Chondrocyte (in vitro differentiated cells): Measurements from ENCODE around the gene SIL1. TPM values are rescaled to one million over a fixed set of nuclear protein-coding genes. Genes with fewer than 3 reads are reported as not detected.

Experiments
- DNase-seq: peaks from one replicate; pipeline ENCODE4 v3.0.0; 2021; ENCODE audit warnings: mixed read lengths, low spot score
- H3K27ac Mint-ChIP-seq: one replicate; pipeline ENCODE4 v1.8.0; 2021; ENCODE audit warnings: mild to moderate bottlenecking, moderate library complexity, mixed read lengths; ENCODE audit not compliant: unreplicated experiment
- H3K27me3 Mint-ChIP-seq: 2 replicates; pipeline ENCODE4 v1.8.0; 2021; ENCODE audit warnings: low read depth, mixed read lengths
- H3K36me3 Mint-ChIP-seq: 2 replicates; pipeline ENCODE4 v1.8.0; 2021; ENCODE audit warnings: low read depth, mixed read lengths
- H3K4me1 Mint-ChIP-seq: 2 replicates; pipeline ENCODE4 v1.8.0; 2021; ENCODE audit warnings: low read depth, mild to moderate bottlenecking, mixed read lengths
- H3K4me3 Mint-ChIP-seq: one replicate; pipeline ENCODE4 v1.8.0; 2021; ENCODE audit warnings: mild to moderate bottlenecking, moderate library complexity, mixed read lengths; ENCODE audit not compliant: unreplicated experiment
- H3K9me3 Mint-ChIP-seq: 2 replicates; pipeline ENCODE4 v1.8.0; 2021; ENCODE audit warnings: low read depth, mixed read lengths
- CTCF ChIP-seq: fragments of 200-600 bp; sonication (generic); IDR thresholded peaks from 2 replicates; pipeline ENCODE4 v1.5.0; 2021; ENCODE audit warnings: antibody characterized with exemption, mild to moderate bottlenecking, moderate library complexity
- total RNA-seq: library from RNA; stranded (reverse); gene quantifications from 3 replicates; pipeline ENCODE4 v1.2.1, GENCODE V29; 2021

SIL1 gene
- total RNA-seq, 1 donor from 2014 or later, result 71.1 TPM

GRCh38 chr5:138962614-138963370, 235.4 kb downstream of the SIL1 start:
- Mint-ChIP-seq H3K9me3 (no peaks in the 10 kb centered on the region), H3K36me3 (no peaks in the 10 kb centered on the region), H3K27ac (peak overlapping the region; percentile 23), H3K4me1 (peaks cover 39% of the 10 kb centered on the region), H3K27me3 (no peaks in the 10 kb centered on the region), H3K4me3 (no peak overlapping the region)
- TF ChIP-seq CTCF, result no peak
- no peak for DNase-seq

- DNase-seq, result no peak
- no peaks in the 10 kb centered on the region for H3K27me3 Mint-ChIP-seq
- H3K4me3 Mint-ChIP-seq, result no peak overlapping the region
- H3K36me3 Mint-ChIP-seq, result no peaks in the 10 kb centered on the region
- H3K27ac Mint-ChIP-seq, result no peak overlapping the region
- TF ChIP-seq CTCF, result no peak
- peaks cover 33% of the 10 kb centered on the region for H3K4me1 Mint-ChIP-seq
- no peaks in the 10 kb centered on the region for H3K9me3 Mint-ChIP-seq
Observed at GRCh38 chr5:138961729-138962128, 236.4 kb downstream of the SIL1 start.

GRCh38 chr5:138961221-138961620, 236.9 kb downstream of the SIL1 start:
- H3K36me3 Mint-ChIP-seq, result no peaks in the 10 kb centered on the region

DNA sequence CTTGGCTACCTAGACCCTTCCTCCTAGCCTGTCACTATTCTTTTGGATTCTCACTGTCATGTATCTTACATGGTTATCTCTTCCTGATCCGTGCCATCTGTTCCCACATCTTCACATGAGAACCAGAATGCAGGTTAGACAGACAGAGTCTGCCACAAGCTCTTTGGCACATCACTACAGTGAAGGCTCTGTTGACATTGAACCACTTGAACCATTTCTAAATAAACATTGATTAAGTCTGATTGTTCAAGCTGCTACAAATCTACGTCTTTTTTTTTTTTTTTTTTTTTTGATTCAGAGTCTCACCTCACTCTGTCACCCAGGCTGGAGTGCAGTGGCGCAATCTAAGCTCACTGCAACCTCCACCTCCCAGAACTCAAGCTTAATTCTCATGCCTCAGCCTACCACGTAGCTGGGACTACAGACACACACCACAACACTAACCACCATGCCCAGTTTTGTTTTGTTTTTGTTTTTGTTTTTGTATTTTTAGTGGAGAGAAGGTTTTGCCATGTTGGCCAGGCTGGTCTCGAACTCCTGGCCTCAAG, 237.9 kb downstream of the SIL1 start:
- Mint-ChIP-seq H3K36me3 (no peaks in the 10 kb centered on the region), H3K4me3 (no peak overlapping the region), H3K27me3 (no peaks in the 10 kb centered on the region), H3K4me1 (peaks cover 40% of the 10 kb centered on the region), H3K9me3 (no peaks in the 10 kb centered on the region), H3K27ac (no peak overlapping the region)
- no peak for DNase-seq
- TF ChIP-seq CTCF, result no peak

More at GRCh38 chr5:138961221-138961620, 236.9 kb downstream of the SIL1 start:
- Mint-ChIP-seq H3K9me3 (no peaks in the 10 kb centered on the region), H3K27ac (no peak overlapping the region), H3K4me3 (no peak overlapping the region), H3K4me1 (peaks cover 33% of the 10 kb centered on the region), H3K27me3 (no peaks in the 10 kb centered on the region)
- no peak for TF ChIP-seq CTCF
- DNase-seq, result no peak

DNA sequence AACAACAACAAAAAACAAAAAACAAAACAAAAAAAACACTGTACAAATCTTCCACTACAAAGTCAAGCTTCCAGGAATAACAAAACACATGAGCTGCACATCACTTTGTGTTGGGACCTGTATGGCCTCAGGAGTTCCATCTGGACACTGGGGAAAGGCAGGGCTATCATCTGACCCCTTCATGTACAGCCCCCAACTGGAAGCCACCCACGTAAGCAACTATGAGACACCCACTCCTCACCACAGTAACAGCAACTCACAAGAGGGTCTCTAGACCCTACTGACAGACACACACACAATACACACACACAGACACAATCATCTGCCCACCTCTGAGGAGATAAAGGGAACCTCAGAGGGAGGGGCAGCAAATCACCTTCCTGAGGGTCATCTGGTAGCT, 241.4 kb downstream of the SIL1 start:
- no peak overlapping the region for H3K27ac Mint-ChIP-seq
- no peak for TF ChIP-seq CTCF
- H3K27me3 Mint-ChIP-seq, result no peaks in the 10 kb centered on the region

More for the DNA sequence above, 241.4 kb downstream of the SIL1 start:
- peaks cover 46% of the 10 kb centered on the region for H3K4me1 Mint-ChIP-seq
- no peak for DNase-seq
- no peak overlapping the region for H3K4me3 Mint-ChIP-seq
- no peaks in the 10 kb centered on the region for H3K9me3 Mint-ChIP-seq
- H3K36me3 Mint-ChIP-seq, result no peaks in the 10 kb centered on the region
